Liver (tissue), 3 donors: ENCODE results near the gene PXDN.

Experiments used
- CTCF ChIP-seq: fragments of 150-350 bp; IDR thresholded peaks from 2 replicates; pipeline ENCODE4 v1.5.1; 2017; ENCODE audit warnings: improper control_type of control experiment, low read depth, low read length; ENCODE audit not compliant: missing input control
- EGR1 ChIP-seq, 2 donors: IDR thresholded peaks; 2 replicates each; pipeline ENCODE4 v1.6.1; 2016 to 2018; ENCODE audit warnings: antibody characterized with exemption in 2 of 2, low read depth in 2 of 2
- GABPA ChIP-seq, 2 donors: IDR thresholded peaks in 1 of 2; conservative IDR thresholded peaks in 1 of 2; 2 replicates each; pipeline ENCODE4 v1.6.1; 2016; ENCODE audit warnings: antibody characterized with exemption in 2 of 2, mild to moderate bottlenecking in 1 of 2, moderate library complexity in 1 of 2
- HNF4A ChIP-seq, 2 donors: conservative IDR thresholded peaks; 2 replicates each; pipeline ENCODE4 v1.6.1; 2016; ENCODE audit warnings: antibody characterized with exemption in 2 of 2, mild to moderate bottlenecking in 2 of 2
- JUND ChIP-seq, 2 donors: IDR thresholded peaks; 2 replicates each; pipeline ENCODE4 v1.6.1; 2016; ENCODE audit warnings: antibody characterized with exemption in 2 of 2
- NR2F2 ChIP-seq: IDR thresholded peaks from 2 replicates; pipeline ENCODE4 v1.6.1; 2016; ENCODE audit warnings: antibody characterized with exemption
- RAD21 ChIP-seq, 2 donors: IDR thresholded peaks; 2 replicates each; pipeline ENCODE4 v1.6.1; 2016; ENCODE audit warnings: antibody characterized with exemption in 2 of 2, mild to moderate bottlenecking in 2 of 2
- RXRA ChIP-seq, 2 donors: IDR thresholded peaks; 2 replicates each; pipeline ENCODE4 v1.6.1; 2017 to 2018; ENCODE audit warnings: antibody characterized with exemption in 2 of 2, mild to moderate bottlenecking in 1 of 2
- SP1 ChIP-seq: IDR thresholded peaks from 2 replicates; pipeline ENCODE4 v1.6.1; 2018; ENCODE audit warnings: antibody characterized with exemption, mild to moderate bottlenecking
- TAF1 ChIP-seq: conservative IDR thresholded peaks from 2 replicates; pipeline ENCODE4 v1.6.1; 2016; ENCODE audit warnings: antibody characterized with exemption, mild to moderate bottlenecking
- YY1 ChIP-seq: IDR thresholded peaks from 2 replicates; pipeline ENCODE4 v1.6.1; 2016; ENCODE audit warnings: antibody characterized with exemption, mild to moderate bottlenecking
- TF ChIP-seq, protein P1 (sequence below): IDR thresholded peaks from 2 replicates; pipeline ENCODE4 v1.6.1; 2016; ENCODE audit warnings: antibody characterized with exemption
- TF ChIP-seq, protein P2 (sequence below): IDR thresholded peaks from 2 replicates; pipeline ENCODE4 v1.6.1; 2016; ENCODE audit warnings: antibody characterized with exemption
- TF ChIP-seq, protein P3 (sequence below): IDR thresholded peaks from 2 replicates; pipeline ENCODE4 v1.6.1; 2016; ENCODE audit warnings: antibody characterized with exemption, mild to moderate bottlenecking
- donor health status: healthy.
- donor health status: healthy.

DNA sequence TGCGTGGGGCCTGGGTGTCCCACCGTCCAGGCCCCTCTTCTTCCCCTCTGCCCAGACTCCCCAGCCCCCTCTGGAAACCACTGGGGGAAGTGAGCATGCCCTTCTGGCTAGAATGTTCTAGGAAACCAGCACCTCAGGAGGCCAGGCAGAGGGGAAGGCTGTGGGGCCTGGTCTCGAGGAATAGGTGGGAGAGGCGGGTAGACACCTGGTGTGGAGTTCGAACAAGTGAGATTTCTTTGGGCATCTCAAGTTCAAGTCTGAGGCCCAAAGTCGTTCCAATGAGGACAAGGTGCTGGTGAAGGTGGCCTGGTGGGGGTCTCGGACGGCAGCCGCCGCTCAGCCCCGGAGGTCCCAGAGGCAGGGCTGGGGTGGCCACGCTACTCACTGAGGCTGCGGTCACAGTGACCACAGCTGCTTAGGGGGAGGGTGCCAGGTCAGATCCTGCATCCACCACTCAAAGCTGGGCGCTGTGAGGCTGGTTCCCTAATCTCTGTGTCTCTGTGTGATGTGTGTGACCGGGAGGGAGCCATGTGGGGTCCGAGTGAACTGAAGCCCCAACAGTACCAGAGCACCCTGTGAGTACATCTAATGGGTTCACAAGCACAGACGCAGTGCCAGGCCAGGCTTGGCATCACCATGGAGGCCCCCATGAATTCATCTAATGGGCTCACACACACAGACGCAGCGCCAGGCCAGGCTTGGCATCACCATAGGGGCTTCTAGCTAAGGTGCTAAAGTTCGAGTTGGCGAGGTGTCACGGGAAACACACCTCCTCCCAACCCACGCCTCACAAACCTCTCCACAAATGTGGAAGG, 26.5 kb upstream of the PXDN start:
- TF ChIP-seq CTCF (no peak), RAD21 (IDR thresholded peaks at IDR 0.05) (no peak), TAF1 (no peak), JUND (IDR thresholded peaks at IDR 0.05) (no peak), RXRA (IDR thresholded peaks at IDR 0.05) (no peak), YY1 (no peak), EGR1 (IDR thresholded peaks at IDR 0.05; ENCODE audit: low read depth in 2 of 2) (no peak), SP1 (no peak), GABPA (IDR thresholded peaks at IDR 0.05 in 1 of 2, conservative IDR thresholded peaks at IDR 0.05 in 1 of 2) (no peak), NR2F2 (no peak), HNF4A (conservative IDR thresholded peaks at IDR 0.05) (no peak)
- TF ChIP-seq, protein P1, sequence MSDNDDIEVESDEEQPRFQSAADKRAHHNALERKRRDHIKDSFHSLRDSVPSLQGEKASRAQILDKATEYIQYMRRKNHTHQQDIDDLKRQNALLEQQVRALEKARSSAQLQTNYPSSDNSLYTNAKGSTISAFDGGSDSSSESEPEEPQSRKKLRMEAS = no peak
- TF ChIP-seq, protein P2, sequence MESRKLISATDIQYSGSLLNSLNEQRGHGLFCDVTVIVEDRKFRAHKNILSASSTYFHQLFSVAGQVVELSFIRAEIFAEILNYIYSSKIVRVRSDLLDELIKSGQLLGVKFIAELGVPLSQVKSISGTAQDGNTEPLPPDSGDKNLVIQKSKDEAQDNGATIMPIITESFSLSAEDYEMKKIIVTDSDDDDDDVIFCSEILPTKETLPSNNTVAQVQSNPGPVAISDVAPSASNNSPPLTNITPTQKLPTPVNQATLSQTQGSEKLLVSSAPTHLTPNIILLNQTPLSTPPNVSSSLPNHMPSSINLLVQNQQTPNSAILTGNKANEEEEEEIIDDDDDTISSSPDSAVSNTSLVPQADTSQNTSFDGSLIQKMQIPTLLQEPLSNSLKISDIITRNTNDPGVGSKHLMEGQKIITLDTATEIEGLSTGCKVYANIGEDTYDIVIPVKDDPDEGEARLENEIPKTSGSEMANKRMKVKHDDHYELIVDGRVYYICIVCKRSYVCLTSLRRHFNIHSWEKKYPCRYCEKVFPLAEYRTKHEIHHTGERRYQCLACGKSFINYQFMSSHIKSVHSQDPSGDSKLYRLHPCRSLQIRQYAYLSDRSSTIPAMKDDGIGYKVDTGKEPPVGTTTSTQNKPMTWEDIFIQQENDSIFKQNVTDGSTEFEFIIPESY = no peak
- TF ChIP-seq, protein P3, sequence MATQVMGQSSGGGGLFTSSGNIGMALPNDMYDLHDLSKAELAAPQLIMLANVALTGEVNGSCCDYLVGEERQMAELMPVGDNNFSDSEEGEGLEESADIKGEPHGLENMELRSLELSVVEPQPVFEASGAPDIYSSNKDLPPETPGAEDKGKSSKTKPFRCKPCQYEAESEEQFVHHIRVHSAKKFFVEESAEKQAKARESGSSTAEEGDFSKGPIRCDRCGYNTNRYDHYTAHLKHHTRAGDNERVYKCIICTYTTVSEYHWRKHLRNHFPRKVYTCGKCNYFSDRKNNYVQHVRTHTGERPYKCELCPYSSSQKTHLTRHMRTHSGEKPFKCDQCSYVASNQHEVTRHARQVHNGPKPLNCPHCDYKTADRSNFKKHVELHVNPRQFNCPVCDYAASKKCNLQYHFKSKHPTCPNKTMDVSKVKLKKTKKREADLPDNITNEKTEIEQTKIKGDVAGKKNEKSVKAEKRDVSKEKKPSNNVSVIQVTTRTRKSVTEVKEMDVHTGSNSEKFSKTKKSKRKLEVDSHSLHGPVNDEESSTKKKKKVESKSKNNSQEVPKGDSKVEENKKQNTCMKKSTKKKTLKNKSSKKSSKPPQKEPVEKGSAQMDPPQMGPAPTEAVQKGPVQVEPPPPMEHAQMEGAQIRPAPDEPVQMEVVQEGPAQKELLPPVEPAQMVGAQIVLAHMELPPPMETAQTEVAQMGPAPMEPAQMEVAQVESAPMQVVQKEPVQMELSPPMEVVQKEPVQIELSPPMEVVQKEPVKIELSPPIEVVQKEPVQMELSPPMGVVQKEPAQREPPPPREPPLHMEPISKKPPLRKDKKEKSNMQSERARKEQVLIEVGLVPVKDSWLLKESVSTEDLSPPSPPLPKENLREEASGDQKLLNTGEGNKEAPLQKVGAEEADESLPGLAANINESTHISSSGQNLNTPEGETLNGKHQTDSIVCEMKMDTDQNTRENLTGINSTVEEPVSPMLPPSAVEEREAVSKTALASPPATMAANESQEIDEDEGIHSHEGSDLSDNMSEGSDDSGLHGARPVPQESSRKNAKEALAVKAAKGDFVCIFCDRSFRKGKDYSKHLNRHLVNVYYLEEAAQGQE = no peak
